ENCODE measurements around the gene DGKQ.

The DGKQ gene

GRCh38 chr4:960636-961350, 12.6 kb downstream of the DGKQ start:
- no peak for DNase-seq

- DNase-seq, result no peak
These were observed 13.2 kb downstream of the DGKQ start for GRCh38 chr4:960140-960635.

- no peak for DNase-seq
These were observed 13.8 kb downstream of the DGKQ start for GRCh38 chr4:959338-960139.

- DNase-seq, result no peak
These were observed 14.6 kb downstream of the DGKQ start for GRCh38 chr4:958696-959337.

- no peak for DNase-seq
These were observed 15.1 kb downstream of the DGKQ start for GRCh38 chr4:958314-958665.

GRCh38 chr4:957581-958313, 15.6 kb downstream of the DGKQ start:
- no peak for DNase-seq

- DNase-seq, result no peak
These were observed 16.2 kb downstream of the DGKQ start for GRCh38 chr4:957231-957580.

GRCh38 chr4:956531-957230, 16.7 kb downstream of the DGKQ start:
- no peak for DNase-seq

GRCh38 chr4:955931-956381, 17.4 kb downstream of the DGKQ start:
- DNase-seq, result no peak

GRCh38 chr4:955161-955921, 18.0 kb downstream of the DGKQ start:
- no peak for DNase-seq

- DNase-seq, result no peak
These were observed 19.0 kb downstream of the DGKQ start for GRCh38 chr4:954211-955020.

- DNase-seq, result no peak
These were observed 19.8 kb downstream of the DGKQ start for GRCh38 chr4:953574-953915.

GRCh38 chr4:952881-953573, 20.3 kb downstream of the DGKQ start:
- no peak for DNase-seq

- DNase-seq, result no peak
These were observed 21.5 kb downstream of the DGKQ start for GRCh38 chr4:951594-952468.

GRCh38 chr4:951186-951585, 22.2 kb downstream of the DGKQ start:
- DNase-seq, result no peak

- DNase-seq, result no peak
These were observed 23.0 kb downstream of the DGKQ start for GRCh38 chr4:950136-951020.

- no peak for DNase-seq
These were observed 23.7 kb downstream of the DGKQ start for GRCh38 chr4:949656-950055.

GRCh38 chr4:948936-949300, 24.5 kb downstream of the DGKQ start:
- DNase-seq, result no peak

All from NCI-H524 (cell line).